GM12878 (cell line): ENCODE data around the gene GZF1. TPM values are rescaled to one million over a fixed set of nuclear protein-coding genes. Genes with fewer than 3 reads are reported as not detected.

Experiments
- BCL11A ChIP-seq: IDR thresholded peaks from 2 replicates; pipeline ENCODE4 v1.6.1; 2011; ENCODE audit warnings: low read depth, low read length
- BRCA1 ChIP-seq: IDR thresholded peaks from 2 replicates; pipeline ENCODE4 v1.6.1; 2011; ENCODE audit warnings: low read depth, low read length, improper control_type of control experiment
- CBFB ChIP-seq: IDR thresholded peaks from 2 replicates; pipeline ENCODE4 v1.6.1; 2016; ENCODE audit warnings: antibody characterized with exemption, low read depth
- EZH2 ChIP-seq: IDR thresholded peaks from 2 replicates; pipeline ENCODE4 v1.6.1; 2012; ENCODE audit warnings: low read depth, mild to moderate bottlenecking, control low read depth, inconsistent platforms, low read length, borderline replicate concordance; ENCODE audit not compliant: control insufficient read depth
- FOS ChIP-seq: IDR thresholded peaks from 3 replicates; pipeline ENCODE4 v1.6.1; 2011; ENCODE audit warnings: borderline replicate concordance; ENCODE audit not compliant: insufficient read length; ENCODE audit errors: extremely low read depth
- JUNB ChIP-seq: IDR thresholded peaks from 2 replicates; pipeline ENCODE4 v1.6.1; 2016; ENCODE audit warnings: antibody characterized with exemption, mild to moderate bottlenecking
- NBN ChIP-seq: fragments of 450-650 bp; IDR thresholded peaks from 2 replicates; pipeline ENCODE4 v1.6.1; 2016
- POU2F2 ChIP-seq: IDR thresholded peaks from 3 replicates; pipeline ENCODE4 v1.6.1; 2011; ENCODE audit warnings: low read depth, mild to moderate bottlenecking, low read length, borderline replicate concordance
- RUNX3 ChIP-seq: IDR thresholded peaks from 2 replicates; pipeline ENCODE4 v1.6.1; 2012; ENCODE audit warnings: low read length, inconsistent platforms
- SMAD5 ChIP-seq: IDR thresholded peaks from 2 replicates; pipeline ENCODE4 v1.6.1; 2016; ENCODE audit warnings: antibody characterized with exemption, low read depth
- SPI1 ChIP-seq: IDR thresholded peaks from 2 replicates; pipeline ENCODE4 v1.6.1; 2011; ENCODE audit warnings: low read depth, mild to moderate bottlenecking, low read length, moderate library complexity, borderline replicate concordance; ENCODE audit not compliant: insufficient read depth
- SREBF1 ChIP-seq: IDR thresholded peaks from 2 replicates; pipeline ENCODE4 v1.6.1; 2012; ENCODE audit warnings: mild to moderate bottlenecking, low read length
- SRF ChIP-seq, 2 experiments: IDR thresholded peaks; 2 replicates each; pipeline ENCODE4 v1.6.1; 2011; ENCODE audit warnings: low read depth in 2 of 2, low read length in 2 of 2, mild to moderate bottlenecking in 1 of 2, moderate library complexity in 1 of 2
- polyA plus RNA-seq, 11 experiments: library from polyadenylated mRNA; depleted of rRNA in 4 of 11; unstranded in 6 of 11; stranded (reverse) in 5 of 11; fragments of >200 nt; fragmentation: Nextera tagmentation in 4 of 11; fragmentation: Illumina TruSeq in 1 of 11; extraction: Ambion mirVana in 4 of 11; extraction: Trizol in 1 of 11; gene quantifications; 1 replicate in 1 of 11; 2 replicates in 10 of 11; pipeline versions ENCODE4 v1.2.1 to v1.2.3, GENCODE V29; 2011 to 2016; ENCODE audit warnings: inconsistent platforms in 2 of 11, missing spikeins in 2 of 11, low read depth in 1 of 11
- total RNA-seq, 4 experiments: library from RNA; depleted of rRNA in 3 of 4; stranded (reverse); fragments of >200 nt in 3 of 4; fragmentation: Illumina TruSeq in 1 of 4; extraction: Trizol in 1 of 4; gene quantifications; 2 replicates each; pipeline versions ENCODE4 v1.2.1 to v1.2.3, GENCODE V29; 2013 to 2021
- TF ChIP-seq, protein P1 (sequence below): fragments of 450-650 bp; IDR thresholded peaks from 2 replicates; pipeline ENCODE4 v1.6.1; 2016; ENCODE audit warnings: mild to moderate bottlenecking, moderate library complexity, borderline replicate concordance
- TF ChIP-seq, protein P2 (sequence below): fragments of 450-650 bp; IDR thresholded peaks from 2 replicates; pipeline ENCODE4 v1.6.1; 2017; ENCODE audit warnings: borderline replicate concordance
- TF ChIP-seq, protein P3 (sequence below): IDR thresholded peaks from 2 replicates; pipeline ENCODE4 v1.6.1; 2011; ENCODE audit warnings: mild to moderate bottlenecking, low read depth, low read length, moderate library complexity; ENCODE audit not compliant: insufficient replicate concordance
- TF ChIP-seq, protein P4 (sequence below): fragments of 450-650 bp; IDR thresholded peaks from 2 replicates; pipeline ENCODE4 v1.6.1; 2017; ENCODE audit warnings: mild to moderate bottlenecking, moderate library complexity
- TF ChIP-seq, protein P5 (sequence below): fragments of 450-650 bp; IDR thresholded peaks from 2 replicates; pipeline ENCODE4 v1.6.1; 2016; ENCODE audit warnings: mild to moderate bottlenecking

Gene GZF1
- total and polyA plus RNA-seq, 10 of the 15 experiments (the other 5 are each of a cell fraction or from before 2014, with no cell fraction given): 2.2 to 19.5 (median 9.7) TPM

DNA sequence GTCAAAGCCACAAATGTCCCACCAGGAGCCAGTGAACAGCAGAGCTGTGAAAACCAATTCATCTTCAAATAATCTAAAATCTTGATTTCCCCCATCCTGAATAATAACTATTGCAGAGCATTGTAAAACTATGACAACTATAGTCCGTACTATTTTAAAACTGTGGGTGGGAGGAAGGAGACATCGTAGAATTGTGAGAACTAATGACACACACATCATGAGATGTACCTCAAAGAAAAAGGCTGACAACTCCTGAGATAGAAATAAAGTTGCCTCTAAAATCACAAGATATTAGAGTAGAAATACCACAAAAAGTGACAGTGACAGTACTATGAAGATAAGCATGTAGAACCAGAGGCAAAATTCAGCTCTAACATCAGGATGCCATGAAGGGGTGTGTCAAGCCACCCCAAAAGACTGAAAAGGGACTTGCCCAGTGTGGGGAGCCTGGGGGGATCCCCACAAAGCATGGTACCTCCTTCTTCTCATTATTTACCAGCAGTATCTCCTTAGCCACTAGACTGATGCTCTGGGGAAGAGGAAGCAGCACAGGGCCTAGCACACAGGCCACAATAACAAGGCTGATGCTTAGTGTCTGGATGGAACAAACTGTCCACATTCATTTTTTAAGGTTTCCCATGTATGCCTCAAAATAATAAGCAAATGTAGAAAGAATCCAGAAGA is 45.9 kb downstream of the GZF1 start (continued):
- TF ChIP-seq, protein P1, sequence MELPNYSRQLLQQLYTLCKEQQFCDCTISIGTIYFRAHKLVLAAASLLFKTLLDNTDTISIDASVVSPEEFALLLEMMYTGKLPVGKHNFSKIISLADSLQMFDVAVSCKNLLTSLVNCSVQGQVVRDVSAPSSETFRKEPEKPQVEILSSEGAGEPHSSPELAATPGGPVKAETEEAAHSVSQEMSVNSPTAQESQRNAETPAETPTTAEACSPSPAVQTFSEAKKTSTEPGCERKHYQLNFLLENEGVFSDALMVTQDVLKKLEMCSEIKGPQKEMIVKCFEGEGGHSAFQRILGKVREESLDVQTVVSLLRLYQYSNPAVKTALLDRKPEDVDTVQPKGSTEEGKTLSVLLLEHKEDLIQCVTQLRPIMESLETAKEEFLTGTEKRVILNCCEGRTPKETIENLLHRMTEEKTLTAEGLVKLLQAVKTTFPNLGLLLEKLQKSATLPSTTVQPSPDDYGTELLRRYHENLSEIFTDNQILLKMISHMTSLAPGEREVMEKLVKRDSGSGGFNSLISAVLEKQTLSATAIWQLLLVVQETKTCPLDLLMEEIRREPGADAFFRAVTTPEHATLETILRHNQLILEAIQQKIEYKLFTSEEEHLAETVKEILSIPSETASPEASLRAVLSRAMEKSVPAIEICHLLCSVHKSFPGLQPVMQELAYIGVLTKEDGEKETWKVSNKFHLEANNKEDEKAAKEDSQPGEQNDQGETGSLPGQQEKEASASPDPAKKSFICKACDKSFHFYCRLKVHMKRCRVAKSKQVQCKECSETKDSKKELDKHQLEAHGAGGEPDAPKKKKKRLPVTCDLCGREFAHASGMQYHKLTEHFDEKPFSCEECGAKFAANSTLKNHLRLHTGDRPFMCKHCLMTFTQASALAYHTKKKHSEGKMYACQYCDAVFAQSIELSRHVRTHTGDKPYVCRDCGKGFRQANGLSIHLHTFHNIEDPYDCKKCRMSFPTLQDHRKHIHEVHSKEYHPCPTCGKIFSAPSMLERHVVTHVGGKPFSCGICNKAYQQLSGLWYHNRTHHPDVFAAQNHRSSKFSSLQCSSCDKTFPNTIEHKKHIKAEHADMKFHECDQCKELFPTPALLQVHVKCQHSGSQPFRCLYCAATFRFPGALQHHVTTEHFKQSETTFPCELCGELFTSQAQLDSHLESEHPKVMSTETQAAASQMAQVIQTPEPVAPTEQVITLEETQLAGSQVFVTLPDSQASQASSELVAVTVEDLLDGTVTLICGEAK: no peak
- no peak for TF ChIP-seq EZH2
- no peak for TF ChIP-seq FOS
- TF ChIP-seq, protein P2, sequence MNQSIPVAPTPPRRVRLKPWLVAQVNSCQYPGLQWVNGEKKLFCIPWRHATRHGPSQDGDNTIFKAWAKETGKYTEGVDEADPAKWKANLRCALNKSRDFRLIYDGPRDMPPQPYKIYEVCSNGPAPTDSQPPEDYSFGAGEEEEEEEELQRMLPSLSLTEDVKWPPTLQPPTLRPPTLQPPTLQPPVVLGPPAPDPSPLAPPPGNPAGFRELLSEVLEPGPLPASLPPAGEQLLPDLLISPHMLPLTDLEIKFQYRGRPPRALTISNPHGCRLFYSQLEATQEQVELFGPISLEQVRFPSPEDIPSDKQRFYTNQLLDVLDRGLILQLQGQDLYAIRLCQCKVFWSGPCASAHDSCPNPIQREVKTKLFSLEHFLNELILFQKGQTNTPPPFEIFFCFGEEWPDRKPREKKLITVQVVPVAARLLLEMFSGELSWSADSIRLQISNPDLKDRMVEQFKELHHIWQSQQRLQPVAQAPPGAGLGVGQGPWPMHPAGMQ: no peak
- TF ChIP-seq BCL11A: no peak
- TF ChIP-seq BRCA1: no peak
- TF ChIP-seq SRF (IDR thresholded peaks at IDR 0.05; ENCODE audit: low read depth in 2 of 2, low read length in 2 of 2): no peak
- no peak for TF ChIP-seq JUNB
- TF ChIP-seq, protein P3, sequence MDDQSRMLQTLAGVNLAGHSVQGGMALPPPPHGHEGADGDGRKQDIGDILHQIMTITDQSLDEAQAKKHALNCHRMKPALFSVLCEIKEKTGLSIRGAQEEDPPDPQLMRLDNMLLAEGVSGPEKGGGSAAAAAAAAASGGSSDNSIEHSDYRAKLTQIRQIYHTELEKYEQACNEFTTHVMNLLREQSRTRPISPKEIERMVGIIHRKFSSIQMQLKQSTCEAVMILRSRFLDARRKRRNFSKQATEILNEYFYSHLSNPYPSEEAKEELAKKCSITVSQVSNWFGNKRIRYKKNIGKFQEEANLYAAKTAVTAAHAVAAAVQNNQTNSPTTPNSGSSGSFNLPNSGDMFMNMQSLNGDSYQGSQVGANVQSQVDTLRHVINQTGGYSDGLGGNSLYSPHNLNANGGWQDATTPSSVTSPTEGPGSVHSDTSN: no peak
- 0 out of 2 replicates have a peak, but pooled peaks have one; percentile 31 for TF ChIP-seq CBFB
- no peak for TF ChIP-seq SREBF1
- no peak for TF ChIP-seq POU2F2
- no peak for TF ChIP-seq SMAD5
- TF ChIP-seq, protein P4, sequence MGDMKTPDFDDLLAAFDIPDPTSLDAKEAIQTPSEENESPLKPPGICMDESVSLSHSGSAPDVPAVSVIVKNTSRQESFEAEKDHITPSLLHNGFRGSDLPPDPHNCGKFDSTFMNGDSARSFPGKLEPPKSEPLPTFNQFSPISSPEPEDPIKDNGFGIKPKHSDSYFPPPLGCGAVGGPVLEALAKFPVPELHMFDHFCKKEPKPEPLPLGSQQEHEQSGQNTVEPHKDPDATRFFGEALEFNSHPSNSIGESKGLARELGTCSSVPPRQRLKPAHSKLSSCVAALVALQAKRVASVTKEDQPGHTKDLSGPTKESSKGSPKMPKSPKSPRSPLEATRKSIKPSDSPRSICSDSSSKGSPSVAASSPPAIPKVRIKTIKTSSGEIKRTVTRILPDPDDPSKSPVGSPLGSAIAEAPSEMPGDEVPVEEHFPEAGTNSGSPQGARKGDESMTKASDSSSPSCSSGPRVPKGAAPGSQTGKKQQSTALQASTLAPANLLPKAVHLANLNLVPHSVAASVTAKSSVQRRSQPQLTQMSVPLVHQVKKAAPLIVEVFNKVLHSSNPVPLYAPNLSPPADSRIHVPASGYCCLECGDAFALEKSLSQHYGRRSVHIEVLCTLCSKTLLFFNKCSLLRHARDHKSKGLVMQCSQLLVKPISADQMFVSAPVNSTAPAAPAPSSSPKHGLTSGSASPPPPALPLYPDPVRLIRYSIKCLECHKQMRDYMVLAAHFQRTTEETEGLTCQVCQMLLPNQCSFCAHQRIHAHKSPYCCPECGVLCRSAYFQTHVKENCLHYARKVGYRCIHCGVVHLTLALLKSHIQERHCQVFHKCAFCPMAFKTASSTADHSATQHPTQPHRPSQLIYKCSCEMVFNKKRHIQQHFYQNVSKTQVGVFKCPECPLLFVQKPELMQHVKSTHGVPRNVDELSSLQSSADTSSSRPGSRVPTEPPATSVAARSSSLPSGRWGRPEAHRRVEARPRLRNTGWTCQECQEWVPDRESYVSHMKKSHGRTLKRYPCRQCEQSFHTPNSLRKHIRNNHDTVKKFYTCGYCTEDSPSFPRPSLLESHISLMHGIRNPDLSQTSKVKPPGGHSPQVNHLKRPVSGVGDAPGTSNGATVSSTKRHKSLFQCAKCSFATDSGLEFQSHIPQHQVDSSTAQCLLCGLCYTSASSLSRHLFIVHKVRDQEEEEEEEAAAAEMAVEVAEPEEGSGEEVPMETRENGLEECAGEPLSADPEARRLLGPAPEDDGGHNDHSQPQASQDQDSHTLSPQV: no peak
- peak; percentile 44 for TF ChIP-seq RUNX3
- TF ChIP-seq SPI1: peak; percentile 19; the same call in 1 of the 2 replicates
- TF ChIP-seq, protein P5, sequence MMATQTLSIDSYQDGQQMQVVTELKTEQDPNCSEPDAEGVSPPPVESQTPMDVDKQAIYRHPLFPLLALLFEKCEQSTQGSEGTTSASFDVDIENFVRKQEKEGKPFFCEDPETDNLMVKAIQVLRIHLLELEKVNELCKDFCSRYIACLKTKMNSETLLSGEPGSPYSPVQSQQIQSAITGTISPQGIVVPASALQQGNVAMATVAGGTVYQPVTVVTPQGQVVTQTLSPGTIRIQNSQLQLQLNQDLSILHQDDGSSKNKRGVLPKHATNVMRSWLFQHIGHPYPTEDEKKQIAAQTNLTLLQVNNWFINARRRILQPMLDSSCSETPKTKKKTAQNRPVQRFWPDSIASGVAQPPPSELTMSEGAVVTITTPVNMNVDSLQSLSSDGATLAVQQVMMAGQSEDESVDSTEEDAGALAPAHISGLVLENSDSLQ: 0 out of 2 replicates have a peak, but pooled peaks have one; percentile 27
- no peak for TF ChIP-seq NBN
